ENCODE results near the gene TM4SF4. TPM values are rescaled to one million over a fixed set of nuclear protein-coding genes. Genes with fewer than 3 reads are reported as not detected.

TM4SF4 gene
- total and polyA plus RNA-seq, 2 donors (not counting 1 experiment from before 2014, with no cell fraction given), result not detected

DNA sequence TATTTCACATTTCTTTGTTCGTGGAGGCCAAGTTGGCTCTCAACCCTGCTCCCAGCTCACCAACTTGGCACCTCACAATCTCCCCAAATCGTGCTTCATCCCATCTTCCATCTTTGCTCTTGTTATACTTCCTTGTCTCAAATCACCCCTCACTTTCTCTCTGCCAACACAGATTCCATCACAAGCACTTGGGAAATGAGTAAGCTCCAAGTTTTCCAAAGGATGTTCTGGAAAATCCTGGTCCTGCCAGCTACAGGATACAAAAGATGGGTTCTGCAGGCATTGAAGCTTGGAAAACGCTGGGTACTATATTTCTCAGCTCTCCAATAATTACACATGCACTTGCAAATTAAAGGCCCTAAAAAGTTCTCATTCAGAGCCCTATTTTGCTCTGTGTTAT, 4.1 kb upstream of the TM4SF4 start:
- no peak overlapping the region for H3K4me3 Mint-ChIP-seq
- no peaks in the 10 kb centered on the region for H3K79me2 ChIP-seq (ENCODE audit: control insufficient read depth, insufficient read depth, low read length)
- intact Hi-C loops (cut with micrococcal nuclease), result no loop called here
- DNase-seq (no peak), ATAC-seq (ENCODE audit: low read depth) (no peak)
- no peaks in the 10 kb centered on the region for H4K20me1 ChIP-seq (ENCODE audit: control insufficient read depth, insufficient read depth, low read length, poor library complexity, severe bottlenecking)
- H3K9me3 ChIP-seq (ENCODE audit: control extremely low read depth in 1 of 3, control insufficient read depth in 2 of 3, insufficient read depth in 1 of 3, low read length in 2 of 3), result no peaks in the 10 kb centered on the region
- H3K27me3 ChIP-seq (replicated peaks in 1 of 4; ENCODE audit: control extremely low read depth in 1 of 4, control insufficient read depth in 3 of 4, insufficient read depth in 4 of 4, low read length in 3 of 4), result no peaks in the 10 kb centered on the region
- no peaks in the 10 kb centered on the region for H3K4me1 ChIP-seq (ENCODE audit: control insufficient read depth in 2 of 2, insufficient read depth in 2 of 2, low read length in 2 of 2)
- H3K4me2 ChIP-seq (replicated peaks; ENCODE audit: low read depth, low read length, poor library complexity, severe bottlenecking), result no peak overlapping the region
- no peak overlapping the region for H3K9ac ChIP-seq (ENCODE audit: low read length)
- POLR2A ChIA-PET, result no interaction called here
- WGBS (ENCODE audit: insufficient coverage), result 94% methylated on average over 2 of the region's 3 CpGs
- no peak overlapping the region for H3K27ac Mint-ChIP-seq
- H3K27me3 Mint-ChIP-seq, result no peaks in the 10 kb centered on the region
- H3K9me3 Mint-ChIP-seq (ENCODE audit: insufficient read depth), result no peaks in the 10 kb centered on the region
- no peak overlapping the region for H2AFZ ChIP-seq (ENCODE audit: insufficient read depth, low read depth, low read length, poor library complexity, severe bottlenecking)
- TF ChIP-seq EZH2 (IDR thresholded peaks at IDR 0.05; ENCODE audit: borderline replicate concordance, insufficient read depth, low read depth, low read length, poor library complexity, severe bottlenecking), result no peak
- no peak for TF ChIP-seq CTCF (IDR thresholded peaks at IDR 0.05)
- no peaks in the 10 kb centered on the region for H3K36me3 ChIP-seq (replicated peaks in 1 of 2; ENCODE audit: control extremely low read depth in 1 of 2, control insufficient read depth in 1 of 2, extremely low read depth in 1 of 2, insufficient read depth in 2 of 2, low read length in 1 of 2)
- peaks cover 4% of the 10 kb centered on the region for H3K4me1 Mint-ChIP-seq
- CTCF ChIA-PET, result no interaction called here
- no peak overlapping the region for H3K27ac ChIP-seq (ENCODE audit: low read length in 2 of 2)
- H3K4me3 ChIP-seq (ENCODE audit: control extremely low read depth in 1 of 5, extremely low read depth in 1 of 5, insufficient read depth in 1 of 5, low read depth in 2 of 5, low read length in 4 of 5), result no peak overlapping the region

DNA sequence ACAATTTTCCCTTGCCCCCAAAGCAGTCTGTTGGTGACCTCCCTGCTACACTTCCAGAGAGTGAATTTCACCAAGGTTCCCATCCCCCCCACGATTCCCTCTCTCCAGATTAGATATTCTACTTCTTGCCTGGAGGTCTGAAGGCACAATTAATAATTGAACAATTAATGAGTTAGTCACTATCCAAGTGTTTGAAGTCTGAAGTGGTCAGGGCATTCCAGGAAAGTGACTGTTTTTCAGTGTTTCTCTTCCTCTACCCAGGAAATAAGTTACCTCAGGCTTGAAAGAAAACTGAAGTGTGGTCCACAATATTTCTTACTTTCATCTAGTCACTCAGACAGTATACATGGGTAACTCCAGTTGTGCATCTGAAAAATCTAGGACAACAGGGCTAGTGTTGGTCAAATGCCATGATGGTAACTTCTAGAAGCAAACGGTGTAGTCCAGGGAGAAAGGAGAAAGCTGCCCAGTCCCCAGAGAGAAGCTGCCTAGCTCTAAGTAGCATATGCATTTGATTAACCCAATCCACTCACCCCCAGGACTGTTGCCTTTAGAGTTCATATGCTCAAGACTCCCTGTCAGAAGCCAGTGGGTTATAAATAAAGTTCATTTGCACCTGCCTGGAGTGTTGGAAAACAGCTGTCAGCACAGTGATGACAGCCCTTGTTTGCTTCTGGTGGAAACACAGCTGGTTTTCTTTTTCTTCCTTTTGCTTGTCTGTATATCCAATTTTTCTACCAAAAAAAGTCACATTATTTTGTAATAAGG, 2.3 kb upstream of the TM4SF4 start:
- no peak for DNase-seq
- no peak overlapping the region for H3K4me3 Mint-ChIP-seq
- TF ChIP-seq EZH2 (IDR thresholded peaks at IDR 0.05; ENCODE audit: borderline replicate concordance, insufficient read depth, low read depth, low read length, poor library complexity, severe bottlenecking), result no peak
- TF ChIP-seq CTCF (IDR thresholded peaks at IDR 0.05), result no peak
- Histone ChIP-seq H3K4me1 (ENCODE audit: control insufficient read depth in 2 of 2, insufficient read depth in 2 of 2, low read length in 2 of 2) (no peaks in the 10 kb centered on the region), H3K9me3 (ENCODE audit: control extremely low read depth in 1 of 3, control insufficient read depth in 2 of 3, insufficient read depth in 1 of 3, low read length in 2 of 3) (no peaks in the 10 kb centered on the region), H3K27me3 (replicated peaks in 1 of 4; ENCODE audit: control extremely low read depth in 1 of 4, control insufficient read depth in 3 of 4, insufficient read depth in 4 of 4, low read length in 3 of 4) (no peaks in the 10 kb centered on the region), H3K4me3 (ENCODE audit: control extremely low read depth in 1 of 5, extremely low read depth in 1 of 5, insufficient read depth in 1 of 5, low read depth in 2 of 5, low read length in 4 of 5) (no peak overlapping the region), H2AFZ (ENCODE audit: insufficient read depth, low read depth, low read length, poor library complexity, severe bottlenecking) (no peak overlapping the region), H4K20me1 (ENCODE audit: control insufficient read depth, insufficient read depth, low read length, poor library complexity, severe bottlenecking) (no peaks in the 10 kb centered on the region), H3K9ac (ENCODE audit: low read length) (no peak overlapping the region), H3K36me3 (replicated peaks in 1 of 2; ENCODE audit: control extremely low read depth in 1 of 2, control insufficient read depth in 1 of 2, extremely low read depth in 1 of 2, insufficient read depth in 2 of 2, low read length in 1 of 2) (no peaks in the 10 kb centered on the region), H3K27ac (ENCODE audit: low read length in 2 of 2) (no peak overlapping the region), H3K79me2 (ENCODE audit: control insufficient read depth, insufficient read depth, low read length) (no peaks in the 10 kb centered on the region), H3K4me2 (replicated peaks; ENCODE audit: low read depth, low read length, poor library complexity, severe bottlenecking) (no peak overlapping the region)
- intact Hi-C loops (cut with micrococcal nuclease), result no loop called here
- H3K27ac Mint-ChIP-seq, result no peak overlapping the region
- peaks cover 4% of the 10 kb centered on the region for H3K4me1 Mint-ChIP-seq
- peaks cover 4% of the 10 kb centered on the region for H3K27me3 Mint-ChIP-seq
- H3K9me3 Mint-ChIP-seq (ENCODE audit: insufficient read depth), result no peaks in the 10 kb centered on the region
- ATAC-seq (ENCODE audit: low read depth), result no peak
- POLR2A ChIA-PET, result no interaction called here
- CTCF ChIA-PET, result interaction anchor here (0.9 kb wide), 1 partner anchor 517 kb away, joined by 3 read pairs; no protein-coding TSS in a partner anchor
- WGBS (ENCODE audit: insufficient coverage), result 90% methylated on average over 1 of the region's 2 CpGs

Data from B cell (primary cell).